SJSA1 (cell line): ENCODE measurements around the gene GAS2L1. TPM values are rescaled to one million over a fixed set of nuclear protein-coding genes. Genes with fewer than 3 reads are reported as not detected.
"Not testable (repeated sequence)": the region's sequence is repeated elsewhere in the genome, so short reads cannot be mapped to it uniquely, and the experiment has no call there.

Experiments
- DNase-seq, 2 experiments: peaks; one replicate each; pipeline ENCODE4 v3.0.0-alpha.2; 2015 to 2020; ENCODE audit warnings: low spot score in 2 of 2, low read depth in 1 of 2
- H3K27ac ChIP-seq: fragments of 250-450 bp; sonication (Bioruptor Pico); 2 replicates; pipeline ENCODE4 v1.5.1; 2020; ENCODE audit warnings: mild to moderate bottlenecking, moderate library complexity
- H3K27me3 ChIP-seq: fragments of 250-450 bp; sonication (Bioruptor Pico); replicated peaks from 2 replicates; pipeline ENCODE4 v1.5.1; 2020; ENCODE audit warnings: mild to moderate bottlenecking, moderate library complexity
- H3K36me3 ChIP-seq: fragments of 250-450 bp; sonication (Bioruptor Pico); 2 replicates; pipeline ENCODE4 v1.5.1; 2020; ENCODE audit warnings: mild to moderate bottlenecking
- H3K4me1 ChIP-seq: fragments of 250-450 bp; sonication (Bioruptor Pico); replicated peaks from 2 replicates; pipeline ENCODE4 v1.6.1; 2021; ENCODE audit warnings: mild to moderate bottlenecking
- H3K4me3 ChIP-seq: fragments of 250-450 bp; sonication (Bioruptor Pico); 2 replicates; pipeline ENCODE4 v1.5.1; 2020; ENCODE audit warnings: mild to moderate bottlenecking
- H3K9me3 ChIP-seq: fragments of 250-450 bp; sonication (Bioruptor Pico); replicated peaks from 2 replicates; pipeline ENCODE4 v1.5.1; 2020; ENCODE audit warnings: mild to moderate bottlenecking
- total RNA-seq: library from RNA; depleted of rRNA; stranded (reverse); fragments of >200 nt; shearing (Covaris generic); gene quantifications from 2 replicates; pipeline ENCODE4 v1.2.3, GENCODE V29; 2014

The GAS2L1 gene
- total RNA-seq, 1 experiment from 2014 or later, result 10.4 TPM

- no peak overlapping the region for H3K4me3 ChIP-seq
Observed at GRCh38 chr22:29341849-29342127, 35.3 kb downstream of the GAS2L1 start.

GRCh38 chr22:29342177-29342576 is 35.7 kb downstream of the GAS2L1 start:
- peak in 1 of 2 experiments; percentile 38 for DNase-seq
- Histone ChIP-seq H3K4me3 (no peak overlapping the region), H3K27me3 (no peaks in the 10 kb centered on the region), H3K27ac (no peak overlapping the region), H3K4me1 (peaks cover 19% of the 10 kb centered on the region), H3K36me3 (peaks cover 87% of the 10 kb centered on the region), H3K9me3 (no peaks in the 10 kb centered on the region)

More at GRCh38 chr22:29341849-29342127, 35.3 kb downstream of the GAS2L1 start:
- peak in 1 of 2 experiments; percentile 27 for DNase-seq
- peaks cover 19% of the 10 kb centered on the region for H3K4me1 ChIP-seq
- no peaks in the 10 kb centered on the region for H3K27me3 ChIP-seq
- peaks cover 84% of the 10 kb centered on the region for H3K36me3 ChIP-seq
- no peak overlapping the region for H3K27ac ChIP-seq
- no peaks in the 10 kb centered on the region for H3K9me3 ChIP-seq

GRCh38 chr22:29342577-29343312 is 36.3 kb downstream of the GAS2L1 start:
- H3K4me1 ChIP-seq, result peaks cover 19% of the 10 kb centered on the region
- H3K36me3 ChIP-seq, result peaks cover 87% of the 10 kb centered on the region
- H3K27ac ChIP-seq, result no peak overlapping the region
- no peaks in the 10 kb centered on the region for H3K27me3 ChIP-seq
- H3K9me3 ChIP-seq, result no peaks in the 10 kb centered on the region
- DNase-seq, result peak in 1 of 2 experiments; percentile 39
- no peak overlapping the region for H3K4me3 ChIP-seq

GRCh38 chr22:29343313-29343805 is 36.9 kb downstream of the GAS2L1 start:
- Histone ChIP-seq H3K4me3 (no peak overlapping the region), H3K9me3 (no peaks in the 10 kb centered on the region), H3K4me1 (peaks cover 19% of the 10 kb centered on the region), H3K27ac (no peak overlapping the region), H3K36me3 (peaks cover 87% of the 10 kb centered on the region), H3K27me3 (no peaks in the 10 kb centered on the region)
- peak in 1 of 2 experiments; percentile 37 for DNase-seq

- peak; percentile 64 to 77 for DNase-seq
- H3K27me3 ChIP-seq, result no peaks in the 10 kb centered on the region
- H3K4me1 ChIP-seq, result peaks cover 19% of the 10 kb centered on the region
- H3K27ac ChIP-seq, result no peak overlapping the region
- H3K4me3 ChIP-seq, result no peak overlapping the region
- H3K36me3 ChIP-seq, result peaks cover 87% of the 10 kb centered on the region
- no peaks in the 10 kb centered on the region for H3K9me3 ChIP-seq
Observed at GRCh38 chr22:29344137-29344536, 37.7 kb downstream of the GAS2L1 start.

GRCh38 chr22:29344889-29345288 is 38.4 kb downstream of the GAS2L1 start:
- peaks cover 19% of the 10 kb centered on the region for H3K4me1 ChIP-seq
- not testable (repeated sequence) for DNase-seq, H3K27me3 ChIP-seq, H3K9me3 ChIP-seq, H3K4me3 ChIP-seq, H3K27ac ChIP-seq
- H3K36me3 ChIP-seq, result peaks cover 84% of the 10 kb centered on the region

- Histone ChIP-seq H3K4me3 (no peak overlapping the region), H3K27ac (no peak overlapping the region), H3K9me3 (no peaks in the 10 kb centered on the region), H3K36me3 (peaks cover 84% of the 10 kb centered on the region), H3K27me3 (no peaks in the 10 kb centered on the region), H3K4me1 (peaks cover 19% of the 10 kb centered on the region)
- DNase-seq, result no peak
Observed at GRCh38 chr22:29345932-29346331, 39.5 kb downstream of the GAS2L1 start.

GRCh38 chr22:29346659-29347058 is 40.2 kb downstream of the GAS2L1 start:
- H3K27ac ChIP-seq, result no peak overlapping the region
- no peak overlapping the region for H3K4me3 ChIP-seq
- H3K4me1 ChIP-seq, result peaks cover 19% of the 10 kb centered on the region
- no peak for DNase-seq
- H3K9me3 ChIP-seq, result no peaks in the 10 kb centered on the region
- no peaks in the 10 kb centered on the region for H3K27me3 ChIP-seq
- H3K36me3 ChIP-seq, result peaks cover 84% of the 10 kb centered on the region

- Histone ChIP-seq H3K27me3 (no peaks in the 10 kb centered on the region), H3K9me3 (no peaks in the 10 kb centered on the region), H3K27ac (no peak overlapping the region), H3K36me3 (peaks cover 82% of the 10 kb centered on the region), H3K4me1 (peaks cover 16% of the 10 kb centered on the region), H3K4me3 (no peak overlapping the region)
- no peak for DNase-seq
Observed at GRCh38 chr22:29348041-29348440, 41.6 kb downstream of the GAS2L1 start.

- Histone ChIP-seq H3K9me3 (no peaks in the 10 kb centered on the region), H3K36me3 (peaks cover 82% of the 10 kb centered on the region), H3K27ac (no peak overlapping the region), H3K27me3 (no peaks in the 10 kb centered on the region), H3K4me3 (no peak overlapping the region), H3K4me1 (peaks cover 9% of the 10 kb centered on the region)
- peak in 1 of 2 experiments; percentile 42 for DNase-seq
Observed at GRCh38 chr22:29348956-29349355, 42.5 kb downstream of the GAS2L1 start.

GRCh38 chr22:29351042-29351441 is 44.6 kb downstream of the GAS2L1 start:
- Histone ChIP-seq H3K4me3 (no peak overlapping the region), H3K4me1 (no peaks in the 10 kb centered on the region; the same call in 1 of the 2 replicates), H3K36me3 (peaks cover 87% of the 10 kb centered on the region), H3K27ac (no peak overlapping the region), H3K27me3 (no peaks in the 10 kb centered on the region), H3K9me3 (no peaks in the 10 kb centered on the region)
- DNase-seq, result no peak

- H3K4me1 ChIP-seq, result no peaks in the 10 kb centered on the region
- H3K36me3 ChIP-seq, result peaks cover 79% of the 10 kb centered on the region
- H3K4me3 ChIP-seq, result no peak overlapping the region
- H3K27me3 ChIP-seq, result no peaks in the 10 kb centered on the region
- no peaks in the 10 kb centered on the region for H3K9me3 ChIP-seq
- no peak overlapping the region for H3K27ac ChIP-seq
- DNase-seq, result no peak
Observed at GRCh38 chr22:29351891-29352290, 45.4 kb downstream of the GAS2L1 start.

- peaks cover 71% of the 10 kb centered on the region for H3K36me3 ChIP-seq
- no peak overlapping the region for H3K27ac ChIP-seq
- DNase-seq, result no peak
Observed at GRCh38 chr22:29352778-29353177, 46.3 kb downstream of the GAS2L1 start.

GRCh38 chr22:29353286-29353685 is 46.8 kb downstream of the GAS2L1 start:
- Histone ChIP-seq H3K27me3 (no peaks in the 10 kb centered on the region), H3K4me1 (no peaks in the 10 kb centered on the region), H3K9me3 (no peaks in the 10 kb centered on the region), H3K27ac (no peak overlapping the region), H3K36me3 (peaks cover 71% of the 10 kb centered on the region), H3K4me3 (no peak overlapping the region)
- DNase-seq, result no peak

More at GRCh38 chr22:29352778-29353177, 46.3 kb downstream of the GAS2L1 start:
- no peaks in the 10 kb centered on the region for H3K9me3 ChIP-seq
- no peaks in the 10 kb centered on the region for H3K4me1 ChIP-seq
- no peaks in the 10 kb centered on the region for H3K27me3 ChIP-seq
- H3K4me3 ChIP-seq, result no peak overlapping the region
